ENCODE measurements around the gene SCO1. TPM values are rescaled to one million over a fixed set of nuclear protein-coding genes. Genes with fewer than 3 reads are reported as not detected.

Gene SCO1
- polyA plus RNA-seq, 3 donors, result 5.0 to 14.6 (median 11.6) TPM

DNA sequence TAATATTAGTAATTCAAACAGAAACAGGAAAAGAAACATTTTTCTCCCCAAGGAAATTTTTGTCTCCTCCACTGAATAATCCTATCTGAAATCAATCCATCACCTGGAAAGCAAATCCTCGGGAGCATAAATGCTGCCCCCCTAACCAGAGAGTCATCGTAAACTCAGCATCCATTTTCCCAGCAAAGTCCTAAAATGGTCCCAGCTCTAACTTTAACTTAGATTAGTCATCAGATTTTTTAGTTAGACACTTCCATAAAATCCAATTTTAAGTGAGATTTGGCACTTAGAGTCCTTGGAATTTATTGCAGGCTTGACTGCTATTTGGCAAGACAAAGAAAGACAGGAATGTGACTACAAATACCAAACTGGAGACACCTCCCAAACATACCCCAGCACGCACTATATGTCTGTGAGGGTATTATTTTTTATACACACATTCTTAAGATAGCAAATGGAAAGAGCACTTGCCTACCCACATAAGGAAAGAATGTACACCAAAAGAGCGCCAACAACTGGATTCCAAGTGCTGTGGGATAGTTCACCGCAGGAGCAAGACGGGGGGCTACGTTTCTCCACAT, 15.4 kb downstream of the SCO1 start:
- no peaks in the 10 kb centered on the region for H4K20me1 ChIP-seq (ENCODE audit: insufficient read depth, low read length)
- H3K79me2 ChIP-seq (ENCODE audit: insufficient read depth, low read length), result no peaks in the 10 kb centered on the region
- DNase-seq, result no peak
- no peak overlapping the region for H3K9ac ChIP-seq (ENCODE audit: insufficient read depth, low read length, poor library complexity, severe bottlenecking)
- H3K27ac Mint-ChIP-seq, result no peak overlapping the region
- H3K4me1 Mint-ChIP-seq, result no peaks in the 10 kb centered on the region
- no peaks in the 10 kb centered on the region for H3K27me3 Mint-ChIP-seq (ENCODE audit: low read depth in 3 of 3)
- TF ChIP-seq, protein P1, sequence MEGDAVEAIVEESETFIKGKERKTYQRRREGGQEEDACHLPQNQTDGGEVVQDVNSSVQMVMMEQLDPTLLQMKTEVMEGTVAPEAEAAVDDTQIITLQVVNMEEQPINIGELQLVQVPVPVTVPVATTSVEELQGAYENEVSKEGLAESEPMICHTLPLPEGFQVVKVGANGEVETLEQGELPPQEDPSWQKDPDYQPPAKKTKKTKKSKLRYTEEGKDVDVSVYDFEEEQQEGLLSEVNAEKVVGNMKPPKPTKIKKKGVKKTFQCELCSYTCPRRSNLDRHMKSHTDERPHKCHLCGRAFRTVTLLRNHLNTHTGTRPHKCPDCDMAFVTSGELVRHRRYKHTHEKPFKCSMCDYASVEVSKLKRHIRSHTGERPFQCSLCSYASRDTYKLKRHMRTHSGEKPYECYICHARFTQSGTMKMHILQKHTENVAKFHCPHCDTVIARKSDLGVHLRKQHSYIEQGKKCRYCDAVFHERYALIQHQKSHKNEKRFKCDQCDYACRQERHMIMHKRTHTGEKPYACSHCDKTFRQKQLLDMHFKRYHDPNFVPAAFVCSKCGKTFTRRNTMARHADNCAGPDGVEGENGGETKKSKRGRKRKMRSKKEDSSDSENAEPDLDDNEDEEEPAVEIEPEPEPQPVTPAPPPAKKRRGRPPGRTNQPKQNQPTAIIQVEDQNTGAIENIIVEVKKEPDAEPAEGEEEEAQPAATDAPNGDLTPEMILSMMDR (IDR thresholded peaks at IDR 0.05), result no peak
- no peaks in the 10 kb centered on the region for H3K4me1 ChIP-seq (ENCODE audit: control insufficient read depth in 1 of 2, insufficient read depth in 2 of 2, low read length in 2 of 2)
- no peak overlapping the region for H3K27ac ChIP-seq (ENCODE audit: low read depth in 1 of 2, low read length in 2 of 2)
- H3K4me2 ChIP-seq (replicated peaks; ENCODE audit: extremely low read depth, low read length, poor library complexity, severe bottlenecking), result no peak overlapping the region
- H3K4me3 Mint-ChIP-seq, result no peak overlapping the region
- no CpG with 5 or more reads among the region's 7 CpGs for WGBS (ENCODE audit: insufficient coverage)
- intact Hi-C loops (cut with micrococcal nuclease), result no loop called here
- peaks cover 74 to 98% of the 10 kb centered on the region in 2 donors for H3K36me3 ChIP-seq (replicated peaks in 1 of 2; ENCODE audit: control insufficient read depth in 1 of 2, insufficient read depth in 2 of 2, low read length in 2 of 2)
- H3K9me3 ChIP-seq (replicated peaks in 1 of 2; ENCODE audit: control insufficient read depth in 1 of 2, insufficient read depth in 1 of 2, low read length in 2 of 2), result no peaks in the 10 kb centered on the region
- no peaks in the 10 kb centered on the region for H3K27me3 ChIP-seq (ENCODE audit: control insufficient read depth in 2 of 2, insufficient read depth in 2 of 2, low read length in 2 of 2)
- H2AFZ ChIP-seq (ENCODE audit: insufficient read depth, low read depth, low read length, poor library complexity, severe bottlenecking), result no peak overlapping the region
- peaks cover 75 to 91% of the 10 kb centered on the region in 2 donors for H3K36me3 Mint-ChIP-seq
- no peak overlapping the region for H3K4me3 ChIP-seq (replicated peaks in 1 of 3; ENCODE audit: low read depth in 2 of 3, low read length in 3 of 3)
- H3K9me3 Mint-ChIP-seq, result no peaks in the 10 kb centered on the region

DNA sequence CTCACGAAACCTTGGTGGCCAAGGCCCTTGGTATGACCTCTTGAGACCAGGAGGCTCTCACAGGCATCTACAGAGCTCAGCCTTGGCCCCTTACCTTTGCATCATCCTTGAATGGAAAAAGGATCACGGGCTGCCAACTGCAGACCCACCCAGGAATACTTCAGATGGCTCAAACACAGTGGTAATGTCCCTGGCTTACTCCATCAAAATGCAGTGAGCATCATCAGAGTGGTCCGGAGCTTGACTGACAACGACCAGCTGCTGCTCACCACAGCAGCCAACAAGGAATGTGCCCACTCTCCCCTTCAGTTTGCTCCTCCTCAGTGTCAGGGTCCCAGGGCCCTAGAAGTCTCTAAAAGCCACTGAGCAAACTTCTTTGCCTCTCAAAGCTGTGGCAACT, 22.6 kb downstream of the SCO1 start:
- WGBS (ENCODE audit: insufficient coverage), result 89% methylated on average over 4 of the region's 4 CpGs
- no peak overlapping the region for H2AFZ ChIP-seq (ENCODE audit: insufficient read depth, low read depth, low read length, poor library complexity, severe bottlenecking)
- peaks cover 32 to 64% of the 10 kb centered on the region in 2 donors for H3K36me3 ChIP-seq (replicated peaks in 1 of 2; ENCODE audit: control insufficient read depth in 1 of 2, insufficient read depth in 2 of 2, low read length in 2 of 2)

More for the DNA sequence above, 22.6 kb downstream of the SCO1 start:
- Histone ChIP-seq H3K4me1 (ENCODE audit: control insufficient read depth in 1 of 2, insufficient read depth in 2 of 2, low read length in 2 of 2) (no peaks in the 10 kb centered on the region), H3K27me3 (ENCODE audit: control insufficient read depth in 2 of 2, insufficient read depth in 2 of 2, low read length in 2 of 2) (no peaks in the 10 kb centered on the region), H3K4me3 (replicated peaks in 1 of 3; ENCODE audit: low read depth in 2 of 3, low read length in 3 of 3) (no peak overlapping the region), H3K79me2 (ENCODE audit: insufficient read depth, low read length) (no peaks in the 10 kb centered on the region), H3K27ac (ENCODE audit: low read depth in 1 of 2, low read length in 2 of 2) (no peak overlapping the region), H3K9ac (ENCODE audit: insufficient read depth, low read length, poor library complexity, severe bottlenecking) (no peak overlapping the region), H4K20me1 (ENCODE audit: insufficient read depth, low read length) (no peaks in the 10 kb centered on the region), H3K4me2 (replicated peaks; ENCODE audit: extremely low read depth, low read length, poor library complexity, severe bottlenecking) (no peak overlapping the region), H3K9me3 (replicated peaks in 1 of 2; ENCODE audit: control insufficient read depth in 1 of 2, insufficient read depth in 1 of 2, low read length in 2 of 2) (no peaks in the 10 kb centered on the region)
- Mint-ChIP-seq H3K9me3 (no peaks in the 10 kb centered on the region), H3K4me3 (no peak overlapping the region), H3K36me3 (peaks cover 46 to 59% of the 10 kb centered on the region in 2 donors), H3K27ac (peak overlapping the region in 1 of 7 donors; percentile 47), H3K27me3 (ENCODE audit: low read depth in 3 of 3) (peaks cover 0 to 2% (median 0%) of the 10 kb centered on the region in 3 donors), H3K4me1 (no peaks in the 10 kb centered on the region)
- TF ChIP-seq, protein P1 (IDR thresholded peaks at IDR 0.05), result no peak
- intact Hi-C loops (cut with micrococcal nuclease), result no loop called here
- no peak for DNase-seq
